Mesothelial cell of epicardium (in vitro differentiated cells): Measurements from ENCODE around the gene CFAP251. TPM values are rescaled to one million over a fixed set of nuclear protein-coding genes. Genes with fewer than 3 reads are reported as not detected.

Experiments
- DNase-seq, 2 experiments: peaks; one replicate each; pipeline ENCODE4 v3.0.0; 2021; ENCODE audit warnings: low spot score in 2 of 2; ENCODE audit not compliant: unreplicated experiment in 2 of 2
- H3K27ac Mint-ChIP-seq: 2 replicates; pipeline ENCODE4 v1.8.0; 2021; ENCODE audit warnings: mixed read lengths
- H3K27me3 Mint-ChIP-seq: 2 replicates; pipeline ENCODE4 v1.8.0; 2021; ENCODE audit warnings: low read depth, mixed read lengths
- H3K36me3 Mint-ChIP-seq: 2 replicates; pipeline ENCODE4 v1.8.0; 2021; ENCODE audit warnings: mixed read lengths
- H3K4me1 Mint-ChIP-seq: 2 replicates; pipeline ENCODE4 v1.8.0; 2021; ENCODE audit warnings: mixed read lengths
- H3K4me3 Mint-ChIP-seq: 2 replicates; pipeline ENCODE4 v1.8.0; 2021; ENCODE audit warnings: mild to moderate bottlenecking, moderate library complexity, mixed read lengths
- H3K9me3 Mint-ChIP-seq: 2 replicates; pipeline ENCODE4 v1.8.0; 2021; ENCODE audit warnings: mixed read lengths
- total RNA-seq: library from RNA; stranded (reverse); gene quantifications from 3 replicates; pipeline ENCODE4 v1.2.1, GENCODE V29; 2021
- TF ChIP-seq, protein P1 (sequence below): fragments of 200-600 bp; sonication (generic); IDR thresholded peaks from one replicate; pipeline ENCODE4 v1.5.0; 2021; ENCODE audit warnings: antibody characterized with exemption; ENCODE audit not compliant: unreplicated experiment

Gene CFAP251
- total RNA-seq, 1 donor from 2014 or later: 6.9 TPM

GRCh38 chr12:122014781-122015180 is 96.4 kb downstream of the CFAP251 start:
- TF ChIP-seq, protein P1, sequence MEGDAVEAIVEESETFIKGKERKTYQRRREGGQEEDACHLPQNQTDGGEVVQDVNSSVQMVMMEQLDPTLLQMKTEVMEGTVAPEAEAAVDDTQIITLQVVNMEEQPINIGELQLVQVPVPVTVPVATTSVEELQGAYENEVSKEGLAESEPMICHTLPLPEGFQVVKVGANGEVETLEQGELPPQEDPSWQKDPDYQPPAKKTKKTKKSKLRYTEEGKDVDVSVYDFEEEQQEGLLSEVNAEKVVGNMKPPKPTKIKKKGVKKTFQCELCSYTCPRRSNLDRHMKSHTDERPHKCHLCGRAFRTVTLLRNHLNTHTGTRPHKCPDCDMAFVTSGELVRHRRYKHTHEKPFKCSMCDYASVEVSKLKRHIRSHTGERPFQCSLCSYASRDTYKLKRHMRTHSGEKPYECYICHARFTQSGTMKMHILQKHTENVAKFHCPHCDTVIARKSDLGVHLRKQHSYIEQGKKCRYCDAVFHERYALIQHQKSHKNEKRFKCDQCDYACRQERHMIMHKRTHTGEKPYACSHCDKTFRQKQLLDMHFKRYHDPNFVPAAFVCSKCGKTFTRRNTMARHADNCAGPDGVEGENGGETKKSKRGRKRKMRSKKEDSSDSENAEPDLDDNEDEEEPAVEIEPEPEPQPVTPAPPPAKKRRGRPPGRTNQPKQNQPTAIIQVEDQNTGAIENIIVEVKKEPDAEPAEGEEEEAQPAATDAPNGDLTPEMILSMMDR: no peak
- DNase-seq: no peak
- Mint-ChIP-seq H3K9me3 (peaks cover 17% of the 10 kb centered on the region), H3K4me3 (no peak overlapping the region), H3K36me3 (peaks cover 2% of the 10 kb centered on the region), H3K27ac (no peak overlapping the region), H3K27me3 (no peaks in the 10 kb centered on the region), H3K4me1 (no peaks in the 10 kb centered on the region)

GRCh38 chr12:122018457-122018856 is 100.1 kb downstream of the CFAP251 start:
- DNase-seq: no peak
- Mint-ChIP-seq H3K36me3 (no peaks in the 10 kb centered on the region), H3K27ac (no peak overlapping the region), H3K4me3 (no peak overlapping the region), H3K9me3 (peaks cover 10% of the 10 kb centered on the region), H3K4me1 (peaks cover 10% of the 10 kb centered on the region), H3K27me3 (peaks cover 7% of the 10 kb centered on the region)
- TF ChIP-seq, protein P1: no peak

DNA sequence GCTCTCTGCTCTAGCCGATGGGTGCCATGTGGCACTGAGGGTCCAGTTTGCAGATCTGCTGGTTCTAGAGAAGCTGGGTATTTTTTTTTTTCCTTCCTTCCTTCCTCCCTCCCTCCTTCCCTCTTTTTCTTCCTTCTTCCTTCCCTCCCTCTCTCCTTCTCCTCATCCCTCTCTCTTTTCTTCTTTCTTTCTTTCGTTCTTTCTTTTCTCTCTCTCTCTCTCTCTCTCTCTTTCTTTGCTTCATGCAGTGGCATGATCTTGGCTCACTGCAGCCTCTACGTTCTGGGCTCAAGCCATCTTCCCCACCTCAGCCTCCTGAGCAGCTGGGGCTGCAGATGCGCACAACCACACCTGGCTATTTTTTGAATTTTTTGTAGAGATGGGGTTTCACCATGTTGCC is 100.5 kb downstream of the CFAP251 start:
- TF ChIP-seq, protein P1: no peak
- Mint-ChIP-seq H3K9me3 (peaks cover 10% of the 10 kb centered on the region), H3K27me3 (peaks cover 7% of the 10 kb centered on the region), H3K27ac (no peak overlapping the region), H3K4me1 (peaks cover 11% of the 10 kb centered on the region), H3K36me3 (no peaks in the 10 kb centered on the region), H3K4me3 (no peak overlapping the region)
- DNase-seq: no peak

- Mint-ChIP-seq H3K27ac (peak overlapping the region; percentile 94), H3K27me3 (peaks cover 7% of the 10 kb centered on the region)
- DNase-seq: no peak
Observed at GRCh38 chr12:122020795-122021192, 102.4 kb downstream of the CFAP251 start.

GRCh38 chr12:122021193-122021821 is 102.9 kb downstream of the CFAP251 start:
- TF ChIP-seq, protein P1: no peak
- peak overlapping the region; percentile 94 for H3K27ac Mint-ChIP-seq
- H3K4me3 Mint-ChIP-seq: peak overlapping the region; percentile 84
- no peaks in the 10 kb centered on the region for H3K36me3 Mint-ChIP-seq
- peak; percentile 32 to 63 for DNase-seq
- peaks cover 10% of the 10 kb centered on the region for H3K9me3 Mint-ChIP-seq
- peaks cover 11% of the 10 kb centered on the region for H3K4me1 Mint-ChIP-seq
- peaks cover 7% of the 10 kb centered on the region for H3K27me3 Mint-ChIP-seq

More at GRCh38 chr12:122020795-122021192, 102.4 kb downstream of the CFAP251 start:
- TF ChIP-seq, protein P1: no peak
- no peaks in the 10 kb centered on the region for H3K36me3 Mint-ChIP-seq
- H3K4me3 Mint-ChIP-seq: peak overlapping the region; percentile 84
- H3K4me1 Mint-ChIP-seq: peaks cover 11% of the 10 kb centered on the region
- H3K9me3 Mint-ChIP-seq: peaks cover 10% of the 10 kb centered on the region
